ENCODE measurements around the gene IL2RA.

Gene IL2RA

GRCh38 chr10:6019796-6020195 is 42.4 kb downstream of the IL2RA start:
- no peak for TF ChIP-seq CTCF (conservative IDR thresholded peaks at IDR 0.05; ENCODE audit: low read depth, low read length)
- no peak for DNase-seq (ENCODE audit: low read depth)
- no peak overlapping the region for H3K4me3 ChIP-seq (ENCODE audit: low read length)

- H3K4me3 ChIP-seq (ENCODE audit: low read length): no peak overlapping the region
- DNase-seq (ENCODE audit: low read depth): no peak
- TF ChIP-seq CTCF (conservative IDR thresholded peaks at IDR 0.05; ENCODE audit: low read depth, low read length): no peak
These were observed 43.0 kb downstream of the IL2RA start for GRCh38 chr10:6019010-6019782.

GRCh38 chr10:6018422-6018821 is 43.7 kb downstream of the IL2RA start:
- TF ChIP-seq CTCF (conservative IDR thresholded peaks at IDR 0.05; ENCODE audit: low read depth, low read length): no peak
- no peak overlapping the region for H3K4me3 ChIP-seq (ENCODE audit: low read length)
- DNase-seq (ENCODE audit: low read depth): no peak

GRCh38 chr10:6017781-6018354 is 44.3 kb downstream of the IL2RA start:
- DNase-seq (ENCODE audit: low read depth): no peak
- H3K4me3 ChIP-seq (ENCODE audit: low read length): no peak overlapping the region
- no peak for TF ChIP-seq CTCF (conservative IDR thresholded peaks at IDR 0.05; ENCODE audit: low read depth, low read length)

- peak; percentile 78 for TF ChIP-seq CTCF (conservative IDR thresholded peaks at IDR 0.05; ENCODE audit: low read depth, low read length)
- no peak for DNase-seq (ENCODE audit: low read depth)
- H3K4me3 ChIP-seq (ENCODE audit: low read length): no peak overlapping the region
These were observed 47.9 kb downstream of the IL2RA start for GRCh38 chr10:6014241-6014761.

GRCh38 chr10:6013413-6014192 is 48.6 kb downstream of the IL2RA start:
- no peak overlapping the region for H3K4me3 ChIP-seq (ENCODE audit: low read length)
- no peak for DNase-seq (ENCODE audit: low read depth)
- no peak for TF ChIP-seq CTCF (conservative IDR thresholded peaks at IDR 0.05; ENCODE audit: low read depth, low read length)
